HG03066 (cell line): ENCODE results near the gene PPP1R13B.

ENCODE experiments used
- ATAC-seq: cut with Tn5 transposase; IDR thresholded peaks from one replicate; pipeline ENCODE4 v1.9.1; 2021; ENCODE audit warnings: low read depth; ENCODE audit not compliant: unreplicated experiment

PPP1R13B gene

DNA sequence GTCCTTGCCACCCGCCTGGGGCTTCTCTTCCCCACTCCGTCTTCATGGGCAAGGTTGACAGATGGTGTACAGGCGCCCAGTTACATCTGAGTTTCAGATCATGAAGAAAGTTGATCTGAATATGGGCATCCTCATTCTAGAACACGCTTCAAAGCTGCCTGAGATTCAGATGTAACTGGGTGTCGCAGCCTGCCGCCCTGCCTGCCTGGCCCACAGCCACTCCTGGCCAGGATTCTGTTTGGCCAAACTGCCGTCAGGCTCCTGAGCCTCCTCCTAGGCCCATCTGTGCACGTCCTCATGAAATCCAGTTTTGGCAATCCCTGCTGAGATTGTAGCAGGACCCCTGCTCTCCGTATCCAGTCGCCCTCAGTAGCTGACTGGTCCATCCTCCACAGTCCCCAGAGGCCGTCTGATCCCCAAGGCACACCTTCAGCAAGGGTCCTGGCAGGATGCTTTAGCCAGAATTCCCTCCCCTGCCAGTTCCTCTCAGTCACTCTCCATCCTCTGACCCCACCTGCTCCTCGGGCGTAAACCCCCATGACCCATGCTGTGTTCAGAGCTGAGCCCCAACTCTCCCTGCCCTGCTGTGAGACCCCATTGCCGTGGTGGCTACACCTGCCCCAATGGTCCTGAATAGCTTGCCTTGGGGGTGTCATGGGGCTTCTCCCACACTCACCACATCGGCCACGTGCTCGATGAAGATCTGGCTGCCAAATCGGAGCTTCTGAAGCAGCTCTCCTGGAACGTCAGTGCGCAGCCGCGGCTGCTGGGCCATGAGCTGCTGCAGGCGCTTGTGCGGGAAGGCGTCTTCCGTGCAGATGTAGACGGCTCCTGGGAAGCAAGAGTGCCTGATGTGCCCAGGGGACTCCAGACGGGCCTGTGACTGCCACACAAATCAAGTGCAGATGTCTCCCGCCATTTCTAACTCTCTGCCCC lies 144.6 kb downstream of the PPP1R13B start:
- no peak for ATAC-seq

DNA sequence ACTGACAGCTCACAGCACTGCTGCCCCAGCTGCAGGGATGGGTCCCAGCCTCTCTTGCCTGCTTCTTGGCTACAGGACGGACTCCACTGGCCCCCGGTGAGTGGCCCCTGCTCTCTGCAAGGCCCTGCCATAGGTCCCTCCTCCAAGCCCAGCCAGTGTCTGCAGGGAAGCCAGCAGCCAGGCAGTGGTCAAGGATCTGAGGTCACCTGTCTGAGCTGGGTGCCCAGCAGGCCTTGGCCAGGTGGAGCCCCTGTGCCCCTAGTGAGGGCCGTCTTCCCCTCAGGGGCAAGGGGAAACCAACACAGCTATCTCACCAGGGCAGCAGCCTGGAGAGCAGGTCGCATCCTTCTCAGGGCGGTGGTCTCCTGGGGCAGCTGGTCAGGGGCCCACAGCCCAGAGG lies 145.3 kb downstream of the PPP1R13B start:
- no peak for ATAC-seq

DNA sequence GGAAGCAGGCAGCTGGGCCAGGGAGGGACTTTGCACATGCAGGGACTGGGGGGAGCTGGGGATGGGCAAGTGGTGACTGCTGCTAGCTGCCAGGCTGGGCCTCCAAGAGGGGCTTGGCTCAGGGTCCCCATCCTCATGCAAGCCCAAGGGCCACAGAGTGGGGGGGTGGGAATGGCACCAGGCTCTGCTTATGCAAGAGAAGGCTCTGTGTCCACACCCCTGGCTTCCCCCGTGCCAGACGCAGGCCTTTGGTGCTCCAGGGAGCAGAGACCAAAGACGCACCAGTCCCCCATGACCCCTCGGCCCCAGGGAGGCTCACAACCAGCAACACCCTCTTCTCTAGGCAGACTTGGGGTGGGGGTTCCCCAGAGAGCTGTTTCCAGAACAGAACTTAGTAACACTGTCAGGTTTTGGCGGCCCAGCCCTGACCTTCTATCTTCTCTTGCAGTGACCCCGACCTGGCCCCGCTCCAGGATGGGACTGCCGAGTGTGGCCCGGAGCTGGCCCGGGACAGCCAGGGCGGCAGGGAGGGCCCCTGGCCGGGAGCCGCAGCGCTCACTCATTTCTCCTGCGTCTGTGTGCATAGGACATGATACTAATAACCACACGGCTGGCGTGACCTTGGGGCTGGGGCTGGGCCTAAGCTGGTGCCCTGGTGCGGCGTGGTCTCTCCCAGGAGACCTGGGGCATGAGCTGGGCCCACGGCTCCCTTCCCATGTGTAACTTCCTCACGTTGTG lies 146.5 kb downstream of the PPP1R13B start:
- ATAC-seq: no peak

DNA sequence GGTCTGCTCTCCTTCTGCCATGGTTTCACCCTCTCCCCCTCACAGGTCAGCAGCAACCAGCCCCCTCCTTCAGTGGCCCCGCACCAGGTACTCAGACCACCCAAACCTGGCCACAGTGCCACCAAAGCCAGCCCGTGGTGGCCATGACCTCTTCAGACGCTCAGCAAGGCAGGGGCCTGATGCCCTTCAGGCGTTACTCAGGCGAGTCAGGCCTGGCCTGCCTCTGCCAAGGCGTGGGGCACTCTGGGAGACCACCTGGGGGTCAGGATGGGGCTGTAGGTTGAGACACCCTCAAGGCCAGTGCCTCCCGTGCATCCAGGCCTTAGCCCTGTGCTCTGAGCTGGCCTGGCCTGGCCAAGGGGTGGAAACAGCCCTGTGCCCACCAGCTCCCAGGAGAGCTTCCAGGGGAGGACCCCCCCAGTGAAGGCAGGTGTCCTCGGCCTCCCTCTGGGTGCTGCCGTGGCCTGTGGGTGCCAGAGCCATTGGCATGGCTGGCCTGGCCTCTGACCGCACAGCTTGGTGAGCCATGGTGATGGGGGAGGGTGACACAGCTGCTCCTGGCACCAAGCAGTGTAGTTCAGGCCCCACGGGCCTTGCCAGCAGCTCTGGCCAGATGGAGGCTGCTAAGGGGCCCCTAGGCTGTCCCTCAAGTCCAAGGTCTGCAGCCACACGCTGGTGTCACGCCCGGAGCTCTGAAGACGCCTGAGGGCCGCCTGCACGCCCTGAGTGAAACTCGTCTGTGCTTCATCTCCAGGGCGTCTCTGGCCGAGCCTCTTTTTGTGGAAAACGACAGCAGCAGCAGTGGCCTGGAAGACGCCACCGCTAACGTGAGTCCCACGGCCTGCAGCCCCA lies 147.2 kb downstream of the PPP1R13B start:
- no peak for ATAC-seq

DNA sequence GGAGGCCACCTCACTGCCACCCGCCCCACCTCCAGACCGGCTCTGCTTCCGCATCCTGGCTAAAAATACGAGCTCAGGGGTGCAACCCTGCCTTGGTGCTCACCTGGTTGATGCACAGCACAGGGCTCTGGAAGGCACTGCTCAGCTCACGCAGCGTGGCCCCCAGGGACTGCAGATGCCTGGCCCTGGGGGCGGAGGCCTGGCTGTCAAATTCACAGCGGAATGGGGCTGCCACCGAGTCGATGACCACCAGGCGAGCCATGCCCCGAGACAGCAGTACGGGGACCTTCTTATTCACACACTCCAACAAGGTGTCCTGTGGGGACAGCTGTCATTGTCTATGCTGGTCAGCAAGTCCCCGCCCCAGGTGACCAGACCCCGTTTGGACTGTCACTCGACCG lies 148.1 kb downstream of the PPP1R13B start:
- ATAC-seq: no peak

DNA sequence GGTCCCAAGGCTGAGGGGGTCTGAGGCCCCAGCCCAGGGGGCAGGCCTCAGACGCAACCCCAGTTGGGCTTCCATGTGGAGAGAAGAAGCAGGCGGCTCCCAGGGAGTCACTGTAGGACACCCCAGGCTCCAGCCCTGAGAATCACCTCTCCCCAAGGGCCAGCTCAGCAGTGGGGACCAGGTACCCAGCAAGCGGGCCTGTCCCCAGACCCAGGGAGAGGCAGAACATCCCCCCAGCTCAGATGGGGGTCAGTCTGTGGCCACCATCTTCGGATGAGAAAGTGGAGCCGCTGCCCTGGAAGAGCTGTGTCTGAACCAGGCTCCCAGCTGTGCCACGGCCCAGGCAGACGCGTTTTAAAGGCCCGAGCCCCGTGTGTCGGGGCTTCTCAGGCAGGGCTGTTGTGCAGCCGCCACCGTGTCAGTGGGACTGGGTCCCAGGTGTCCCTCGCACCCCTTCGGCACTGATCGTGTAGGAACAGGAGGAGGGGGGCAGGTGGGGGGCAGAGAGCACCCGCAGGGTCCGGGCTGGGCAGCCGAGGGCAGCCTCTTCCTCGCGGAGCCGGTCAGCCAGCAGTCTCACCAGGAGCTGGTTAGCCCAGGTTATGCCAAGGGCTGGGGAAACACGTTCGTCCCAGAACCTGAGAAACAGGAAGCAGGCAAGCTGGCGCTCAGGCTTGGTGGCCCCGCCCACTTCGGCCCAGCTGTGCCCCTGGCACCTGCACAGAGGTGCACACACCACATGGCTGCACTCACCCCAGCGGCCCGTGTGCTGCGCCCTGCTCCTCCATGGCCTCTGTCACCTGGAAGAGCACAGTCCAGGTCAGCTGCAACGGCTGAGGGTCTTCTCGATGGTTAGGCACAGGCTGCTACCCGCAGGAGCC lies 148.8 kb downstream of the PPP1R13B start:
- no peak for ATAC-seq

DNA sequence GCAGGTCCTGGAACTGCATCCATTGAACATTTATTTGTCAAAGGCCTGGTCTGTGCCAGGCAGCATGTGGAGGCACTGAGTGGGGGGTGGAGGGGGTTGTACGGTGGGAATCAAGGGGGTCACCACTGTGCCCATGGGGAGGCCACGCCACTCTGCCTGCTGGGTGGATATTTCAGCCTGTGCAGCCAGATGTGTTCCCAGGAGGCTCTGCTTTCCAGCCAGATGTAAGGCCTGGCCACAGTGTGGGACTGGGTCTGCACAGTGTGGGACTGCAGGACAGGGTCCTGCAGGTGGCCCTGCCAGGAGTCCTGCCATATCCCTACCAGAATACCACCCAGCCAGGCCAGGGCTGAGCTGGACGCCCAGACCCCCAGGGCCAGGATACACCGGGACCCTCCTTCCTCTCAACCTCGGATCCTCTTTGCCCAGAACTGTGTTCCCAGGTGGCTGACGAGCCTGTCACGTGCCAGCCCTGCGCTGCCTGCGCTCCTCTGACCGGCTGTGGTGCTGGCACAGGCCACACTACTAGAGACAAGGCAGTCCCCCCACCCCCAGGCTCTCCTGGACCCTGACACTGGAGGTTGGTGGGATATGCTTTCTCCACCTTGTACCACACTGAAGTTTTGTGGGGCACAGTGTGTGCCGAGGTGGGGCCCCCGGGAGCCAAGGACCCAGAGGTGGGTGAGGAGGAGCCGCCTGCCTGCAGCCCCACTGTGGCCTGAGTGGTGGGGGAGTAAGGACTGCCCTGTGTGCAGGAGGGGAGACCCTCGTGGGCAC lies 149.6 kb downstream of the PPP1R13B start:
- ATAC-seq: no peak

DNA sequence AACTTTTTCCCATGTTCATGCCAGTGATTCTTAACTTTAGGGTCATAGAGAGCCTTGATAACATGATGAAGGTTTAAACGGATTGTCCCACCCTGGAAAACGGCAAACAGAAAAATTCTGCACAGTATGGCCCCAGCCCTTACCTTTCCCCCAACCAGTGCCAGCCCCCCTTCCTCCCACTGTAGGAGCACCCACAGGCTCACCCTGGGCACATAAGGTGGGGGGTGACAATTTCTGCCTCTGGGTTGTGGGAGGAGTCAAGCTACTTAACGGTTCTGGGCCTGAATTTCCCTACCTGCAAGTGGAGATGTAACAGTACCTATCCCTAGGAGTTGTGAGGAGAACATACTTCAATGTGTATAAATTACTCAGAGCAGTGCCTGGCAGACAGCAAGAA lies 150.2 kb downstream of the PPP1R13B start:
- no peak for ATAC-seq

DNA sequence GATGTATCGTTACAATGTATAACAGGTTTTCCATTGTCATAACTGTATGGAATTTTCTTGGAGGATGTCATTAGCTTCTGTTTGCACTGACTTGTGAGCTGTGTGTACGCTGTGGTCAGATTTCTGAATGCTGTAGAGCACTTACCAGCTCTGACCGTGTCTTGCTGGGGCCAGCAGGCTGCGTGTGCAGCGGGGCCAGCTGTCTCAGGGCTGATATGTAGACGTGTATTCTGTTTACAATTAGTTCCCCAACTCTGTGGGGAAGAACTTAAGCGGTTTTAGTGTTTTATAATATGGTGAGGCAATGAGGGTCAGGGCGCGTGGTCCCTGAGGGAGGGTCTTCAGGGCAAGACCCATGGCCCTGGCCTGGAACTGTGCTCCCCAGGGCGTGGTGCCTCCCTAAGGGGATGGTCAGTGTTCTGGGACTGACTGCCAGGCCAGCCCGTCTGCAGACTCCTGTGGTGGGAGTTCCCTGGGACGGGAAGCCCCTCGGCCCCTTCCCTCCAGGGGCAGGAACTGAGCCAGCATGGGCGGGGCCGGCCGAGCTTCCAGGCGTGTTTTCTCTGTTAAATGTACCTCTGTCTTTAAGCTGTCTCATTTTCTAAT lies 150.8 kb downstream of the PPP1R13B start:
- ATAC-seq: no peak

DNA sequence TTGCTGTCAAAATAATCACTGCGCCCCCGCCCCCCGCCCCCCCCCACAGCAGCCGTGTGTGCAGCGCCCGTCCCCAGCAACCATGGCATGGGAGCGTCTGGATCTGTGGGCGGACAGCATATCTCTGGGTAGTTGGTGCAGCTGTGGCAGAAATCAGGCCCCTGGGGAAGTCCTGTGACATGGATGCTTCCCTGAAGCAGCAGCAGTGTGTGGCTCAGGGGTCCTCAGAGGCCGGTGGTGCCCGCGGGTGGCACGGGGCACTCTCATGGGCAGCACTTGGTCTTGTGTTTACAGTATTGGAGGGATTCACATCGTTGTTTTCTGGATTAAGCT lies 151.3 kb downstream of the PPP1R13B start:
- ATAC-seq: no peak

DNA sequence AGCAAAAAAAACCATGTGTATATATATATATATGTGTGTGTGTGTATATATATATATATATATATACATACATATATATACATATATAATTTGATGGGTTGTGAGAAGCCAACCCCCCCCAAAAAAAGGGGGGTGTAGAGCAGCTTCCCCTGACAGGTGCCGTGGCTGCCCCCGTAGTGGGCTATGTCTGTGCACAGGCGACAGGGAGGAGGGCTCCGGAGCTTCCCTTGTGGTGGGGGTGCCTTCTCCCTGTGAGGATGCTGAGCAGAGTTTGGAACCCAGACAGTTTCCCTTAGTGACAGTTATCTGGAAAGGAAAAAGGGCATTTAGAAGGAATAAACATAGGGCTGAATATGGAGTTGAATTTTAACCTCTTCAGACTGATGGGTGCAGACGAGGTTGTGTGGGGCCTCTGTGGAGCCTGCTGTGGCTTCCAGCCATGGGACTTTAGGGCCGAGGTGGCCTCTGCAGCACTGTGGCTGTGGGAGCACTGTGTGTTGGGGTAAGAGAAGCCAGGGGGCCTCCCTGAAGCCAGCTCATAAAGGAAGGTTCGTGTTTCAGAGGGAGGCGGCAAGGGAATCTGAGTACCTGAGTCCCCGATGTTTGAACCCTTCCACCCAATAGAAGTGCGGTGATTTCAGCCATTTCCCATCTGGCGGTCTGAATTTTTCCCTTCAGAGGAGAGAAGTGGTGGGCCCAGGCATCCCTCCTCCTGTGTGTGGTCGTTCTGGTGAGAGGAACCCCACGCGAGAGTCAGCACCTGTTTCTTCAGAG lies 151.9 kb downstream of the PPP1R13B start:
- ATAC-seq: no peak

DNA sequence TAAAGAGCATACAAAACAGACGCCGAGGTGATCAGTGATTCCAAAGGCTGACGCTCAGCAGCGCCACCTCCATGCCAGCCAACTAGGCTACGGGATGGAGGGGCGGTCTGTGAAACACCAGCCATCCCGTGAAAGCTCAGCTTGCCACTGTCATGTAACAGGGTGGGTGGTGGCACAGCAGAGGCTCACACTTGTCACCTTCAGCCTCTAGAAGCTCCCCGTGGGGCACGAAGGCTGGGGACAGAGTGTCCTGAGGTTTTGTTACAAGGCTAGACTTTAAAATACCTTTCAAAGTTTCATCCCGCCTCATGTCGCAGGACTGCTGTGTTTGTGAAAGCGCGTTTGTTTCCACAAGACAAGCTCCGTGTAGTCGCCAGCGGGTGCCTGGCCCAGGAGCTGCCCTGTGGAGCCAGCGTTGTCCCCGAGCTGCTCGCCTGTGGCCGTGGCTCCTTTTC lies 152.8 kb downstream of the PPP1R13B start:
- ATAC-seq: no peak

DNA sequence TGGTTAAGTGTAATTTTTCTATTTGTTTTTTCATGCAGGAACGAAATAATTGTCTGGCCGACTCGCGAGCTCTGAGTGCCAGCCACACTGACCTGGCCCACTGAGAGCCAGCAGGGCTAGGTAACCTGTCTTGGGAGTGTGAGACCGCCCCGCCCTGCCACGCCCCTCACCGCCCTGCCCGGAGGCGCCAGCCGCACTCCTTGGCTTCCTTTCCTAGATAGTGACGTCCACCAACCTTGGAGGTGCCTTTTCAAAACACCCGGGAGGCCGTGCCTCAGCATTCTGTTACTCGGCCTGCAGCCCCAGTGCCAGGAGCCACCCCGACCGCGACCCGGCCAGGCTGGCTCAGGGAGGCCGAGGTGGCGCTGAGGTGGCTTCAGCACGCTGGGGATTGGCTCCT lies 153.9 kb downstream of the PPP1R13B start:
- ATAC-seq: no peak

DNA sequence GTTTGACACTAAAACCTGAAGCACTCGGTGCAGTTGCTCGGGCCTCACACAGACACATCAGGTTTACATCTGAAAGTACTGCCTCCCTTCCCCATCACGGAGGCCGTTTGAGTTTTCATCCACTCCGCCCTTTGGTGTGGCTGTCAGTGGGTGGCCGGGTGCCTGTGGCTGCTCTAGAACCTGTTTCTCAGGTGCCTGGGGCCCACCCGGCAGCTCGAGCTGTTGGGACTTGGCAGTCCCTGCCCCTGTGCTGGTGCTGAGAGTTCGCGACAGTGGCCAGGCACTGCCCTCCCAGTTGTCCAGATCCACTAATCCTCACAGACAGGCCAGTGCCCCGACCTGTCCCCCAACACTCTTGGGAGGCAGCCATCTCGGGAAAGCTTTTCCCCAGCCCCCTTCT lies 154.5 kb downstream of the PPP1R13B start:
- no peak for ATAC-seq

DNA sequence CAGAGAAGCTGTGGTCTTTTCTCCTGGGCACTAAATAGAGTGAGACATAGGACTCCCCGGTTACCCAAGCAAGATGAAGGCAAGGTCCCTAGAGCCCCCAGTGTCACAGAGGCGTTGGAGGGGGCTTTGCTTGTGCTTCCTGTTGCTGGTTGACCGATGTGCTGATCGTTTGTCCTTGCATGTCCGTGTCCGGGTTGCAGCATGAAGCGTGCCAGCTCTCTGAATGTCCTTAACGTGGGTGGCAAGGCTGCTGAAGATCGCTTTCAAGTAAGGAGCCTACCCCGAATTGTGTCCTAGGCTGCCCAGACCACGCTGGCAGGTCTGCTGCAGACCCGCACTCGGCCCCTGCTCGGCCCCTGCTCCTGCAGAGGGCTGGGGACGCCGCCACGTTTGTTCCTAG lies 155.2 kb downstream of the PPP1R13B start:
- ATAC-seq: peak; percentile 8

DNA sequence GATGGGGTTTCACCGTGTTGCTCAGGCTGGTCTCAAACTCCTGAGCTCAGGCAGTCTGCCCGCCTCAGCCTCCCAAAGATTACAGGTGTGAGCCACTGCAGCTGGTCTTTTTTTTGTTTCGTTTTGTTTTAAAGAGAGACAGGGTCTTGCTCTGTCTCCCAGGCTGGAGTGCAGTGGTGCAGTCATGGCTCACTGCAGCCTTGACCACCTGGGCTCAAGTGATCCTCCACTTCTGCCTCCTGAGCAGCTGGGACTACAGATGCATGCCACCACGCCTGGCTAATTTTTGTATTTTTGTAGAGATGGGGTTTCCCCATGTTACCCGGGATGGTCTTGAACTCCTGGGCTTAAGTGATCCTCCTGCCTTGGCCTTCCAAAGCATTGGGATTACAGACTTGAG lies 155.7 kb downstream of the PPP1R13B start:
- ATAC-seq: peak; percentile 68

DNA sequence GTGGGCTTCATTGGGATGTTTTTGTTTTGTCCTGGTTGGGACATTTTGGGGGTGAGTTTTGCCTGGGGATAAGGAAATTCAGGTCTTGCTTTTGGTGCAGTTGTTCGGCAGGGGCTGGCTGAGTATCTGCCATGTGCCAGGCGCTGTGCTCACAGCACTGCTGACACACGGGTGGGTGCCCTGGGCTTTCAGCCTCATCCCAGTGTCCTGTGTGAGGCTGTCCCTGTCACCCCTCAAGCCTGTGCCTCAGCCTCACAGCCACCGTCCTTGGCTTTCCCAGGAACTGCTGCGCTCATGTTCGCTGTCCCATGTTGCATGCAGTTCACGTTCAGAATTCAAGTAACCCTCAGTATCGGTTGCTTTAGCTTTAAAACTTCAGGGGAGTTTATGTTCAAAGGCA lies 157.0 kb downstream of the PPP1R13B start:
- ATAC-seq: no peak
